ENCODE results near the gene TBRG4.
"Not testable (repeated sequence)": the region's sequence is repeated elsewhere in the genome, so short reads cannot be mapped to it uniquely, and the experiment has no call there.

TBRG4 gene

DNA sequence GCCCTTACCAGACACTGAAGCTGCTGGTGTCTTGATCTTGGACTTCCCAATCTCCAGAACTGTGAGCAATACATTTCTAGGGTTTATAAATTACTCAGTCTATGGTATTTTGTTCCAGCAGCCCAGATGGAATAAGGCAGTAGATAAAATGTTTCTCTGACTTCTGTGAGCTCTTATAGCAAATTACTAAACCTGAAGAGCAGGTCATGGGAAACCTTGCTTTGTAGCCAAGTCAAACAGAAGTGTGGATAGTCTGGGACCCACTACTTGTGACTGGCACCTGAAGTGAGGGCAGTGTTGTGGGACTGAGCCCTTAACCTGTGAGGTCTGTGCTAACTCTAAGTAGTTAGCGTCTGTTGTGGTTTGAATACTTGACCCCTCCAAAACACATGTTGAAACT lies 4.6 kb upstream of the TBRG4 start:
- no peak for DNase-seq (ENCODE audit: low read depth)

DNA sequence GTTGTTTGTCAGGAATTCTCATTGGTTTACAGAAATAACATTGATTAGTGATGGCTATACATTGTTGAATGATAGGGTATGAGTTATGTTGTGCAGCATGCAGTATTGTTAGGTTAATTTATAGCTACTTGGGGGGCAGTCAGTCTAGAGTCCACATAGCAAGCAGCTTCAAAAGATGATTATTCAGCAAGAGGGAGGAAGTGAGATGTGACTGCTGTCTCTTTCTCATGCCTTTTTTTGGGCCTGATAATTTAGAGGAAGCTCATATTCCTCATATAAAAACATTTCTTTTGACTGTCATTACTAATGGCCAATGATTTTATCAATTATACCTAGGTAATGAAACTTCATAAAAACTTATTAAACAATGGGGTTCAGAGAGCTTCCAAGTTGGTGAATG lies 3.4 kb upstream of the TBRG4 start:
- no peak for DNase-seq (ENCODE audit: low read depth)

- DNase-seq (ENCODE audit: low read depth): not testable (repeated sequence)
These were observed 2.8 kb upstream of the TBRG4 start for GRCh38 chr7:45114257-45114656.

GRCh38 chr7:45112648-45113047 lies 1.2 kb upstream of the TBRG4 start:
- no peak for DNase-seq (ENCODE audit: low read depth)

GRCh38 chr7:45108863-45109262 lies 2.6 kb downstream of the TBRG4 start:
- no peak for DNase-seq (ENCODE audit: low read depth)

- no peak for DNase-seq (ENCODE audit: low read depth)
These were observed 4.1 kb downstream of the TBRG4 start for GRCh38 chr7:45107356-45107755.

DNA sequence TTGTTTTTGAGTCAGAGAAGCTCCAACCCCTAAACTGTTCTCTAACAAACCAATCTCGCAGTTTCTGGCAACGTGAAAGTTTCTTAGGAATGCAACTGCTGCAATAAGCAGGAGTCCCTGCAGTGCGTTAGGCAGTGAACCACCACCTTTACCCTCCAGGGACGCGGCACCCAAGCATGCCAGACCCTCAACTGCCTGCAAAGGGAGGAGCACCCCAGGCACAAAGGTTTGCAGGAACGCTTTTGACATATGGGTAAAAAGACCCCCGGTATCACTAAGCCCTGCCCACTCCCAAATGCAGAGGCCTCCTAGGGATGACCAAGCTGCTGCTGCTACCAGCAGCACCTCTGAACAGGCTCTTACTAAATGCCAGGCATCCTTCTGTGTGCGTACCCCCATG lies 4.7 kb downstream of the TBRG4 start:
- no peak for DNase-seq (ENCODE audit: low read depth)

- DNase-seq (ENCODE audit: low read depth): no peak
These were observed 5.8 kb downstream of the TBRG4 start for GRCh38 chr7:45105588-45106188.

DNA sequence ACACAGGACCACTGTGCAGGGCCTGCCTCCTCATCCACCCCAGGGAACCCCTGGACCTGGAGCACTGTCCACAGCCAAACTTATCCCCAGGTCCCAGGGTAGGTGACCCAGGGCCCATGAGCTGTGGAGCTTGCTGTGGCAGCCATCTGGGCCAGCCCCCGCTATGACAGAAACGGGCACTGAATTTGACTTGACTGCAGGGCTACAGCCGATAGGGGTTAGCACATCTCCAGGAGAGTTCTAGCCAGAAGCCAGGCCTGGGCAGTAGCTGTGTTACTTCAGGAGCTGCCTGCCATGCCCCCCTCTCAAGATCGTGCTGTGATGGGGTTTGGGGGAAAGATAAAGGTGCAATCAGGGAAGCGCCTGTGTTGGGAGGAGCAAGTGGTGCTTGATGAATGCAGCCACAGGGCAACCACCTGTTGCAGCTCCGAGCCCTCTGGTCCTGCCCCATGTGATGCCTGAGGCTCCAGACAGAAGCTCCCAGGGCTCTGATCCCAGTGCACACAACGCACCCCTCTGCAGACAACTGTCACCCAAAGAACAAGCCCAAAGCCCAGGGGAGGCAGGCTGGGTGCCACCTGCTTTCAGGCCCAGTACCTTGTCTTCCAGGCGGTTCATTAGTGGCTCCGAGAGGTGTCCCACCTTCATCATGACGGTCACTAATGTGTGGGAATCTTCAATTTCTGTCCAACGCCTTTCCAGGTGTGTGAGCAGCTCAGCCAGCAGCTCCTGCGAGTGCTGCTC lies 6.5 kb downstream of the TBRG4 start:
- no peak for DNase-seq (ENCODE audit: low read depth)

GRCh38 chr7:45103958-45104843 lies 7.3 kb downstream of the TBRG4 start:
- no peak for DNase-seq (ENCODE audit: low read depth)

DNA sequence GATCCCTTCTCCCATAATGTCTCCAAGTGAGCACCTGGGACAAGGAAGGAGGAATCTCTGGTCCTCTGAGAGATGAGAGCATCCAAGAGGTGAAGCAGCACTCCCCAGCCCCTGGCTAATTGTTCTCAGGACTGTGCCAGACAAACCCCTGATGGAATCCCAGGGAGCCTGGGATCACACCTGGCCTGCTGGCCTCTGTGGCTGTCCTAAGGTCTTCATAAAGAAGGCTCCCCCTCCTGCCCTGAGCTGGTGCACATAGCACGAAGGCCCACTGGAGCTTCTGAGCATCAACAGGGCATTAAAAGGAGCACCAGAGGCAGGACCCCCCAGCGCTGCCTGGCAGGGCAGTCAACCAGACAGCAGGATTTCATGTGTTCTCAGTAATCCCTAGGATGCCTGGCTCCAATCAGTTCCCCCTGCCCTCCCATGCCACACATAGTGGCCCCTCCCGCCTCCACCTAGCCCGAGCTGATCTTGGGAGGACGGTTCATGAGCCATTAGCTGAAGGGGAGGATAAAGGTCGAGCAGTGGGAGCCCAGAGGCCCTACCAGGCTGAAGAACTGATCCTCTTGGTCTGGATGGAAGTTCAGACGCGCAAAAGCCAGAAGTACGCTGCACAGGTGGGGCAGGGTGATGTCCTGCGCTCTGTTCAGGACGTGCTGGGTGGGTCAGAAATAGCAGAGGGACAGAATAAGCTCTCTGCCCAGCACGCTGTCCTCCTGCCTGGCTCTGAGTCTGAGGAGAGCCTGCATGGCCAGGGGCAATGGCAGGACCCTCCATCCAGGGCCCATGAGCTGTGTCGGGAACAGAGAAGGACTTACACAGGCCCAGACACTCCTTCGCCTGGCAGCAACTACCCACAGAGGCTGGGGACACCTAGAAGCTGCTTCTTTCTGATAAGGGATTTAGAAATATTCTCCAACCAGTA lies 8.4 kb downstream of the TBRG4 start:
- DNase-seq (ENCODE audit: low read depth): no peak

DNA sequence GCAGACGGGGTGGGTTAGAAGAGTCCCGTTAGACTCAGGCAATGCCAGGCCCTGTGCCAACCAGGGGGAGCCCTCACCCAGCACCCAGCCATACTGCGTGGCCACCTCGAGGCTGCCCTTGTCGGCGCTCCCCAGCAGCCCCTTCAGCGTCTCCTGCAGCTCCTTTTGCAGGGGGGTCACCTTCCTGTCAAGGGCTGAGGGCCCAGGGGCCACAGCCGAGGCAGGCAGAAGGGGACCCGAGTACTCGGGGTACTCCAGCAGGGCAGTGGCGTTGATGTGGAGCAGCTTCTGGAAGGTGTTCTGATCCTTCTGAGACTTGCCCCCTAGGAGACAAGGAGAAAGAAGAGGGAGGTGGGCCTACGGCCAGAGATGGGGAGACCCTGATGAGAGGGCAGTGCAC lies 9.7 kb downstream of the TBRG4 start:
- DNase-seq (ENCODE audit: low read depth): no peak

DNA sequence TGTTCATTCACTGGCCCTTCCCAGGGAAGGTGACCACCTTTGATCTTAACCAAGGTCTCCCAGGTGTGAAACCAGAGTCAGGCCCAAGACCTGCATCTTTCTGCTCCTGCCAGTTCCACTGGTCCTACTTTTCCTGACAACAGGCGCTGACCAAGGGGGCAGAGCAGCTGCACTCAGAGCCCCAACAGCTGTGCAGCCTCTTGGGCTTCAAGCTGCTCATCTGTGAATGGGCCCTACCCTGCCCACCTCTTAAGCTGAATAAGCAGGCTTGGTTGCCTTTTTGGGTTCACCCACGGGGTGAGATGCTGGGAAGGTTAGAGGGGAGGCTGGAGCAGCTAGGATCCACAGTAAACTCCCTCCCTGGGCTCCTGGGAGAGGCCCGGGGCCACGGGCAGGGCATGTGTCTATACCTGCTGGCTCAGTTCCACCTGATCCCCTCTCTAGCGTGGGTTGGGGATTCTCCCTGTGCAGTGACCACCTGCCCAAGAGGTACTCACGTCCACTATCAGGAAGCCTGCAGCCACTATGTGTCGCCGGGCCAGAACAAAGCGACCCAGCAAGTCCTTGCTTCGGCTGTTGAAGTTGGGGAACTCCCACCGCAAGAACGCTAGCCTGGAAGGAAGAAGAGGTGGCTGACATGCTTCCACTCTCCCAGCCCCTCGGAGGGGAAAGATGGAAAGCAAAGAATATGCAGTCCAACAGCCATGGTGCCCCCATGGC lies 10.6 kb downstream of the TBRG4 start:
- no peak for DNase-seq (ENCODE audit: low read depth)

GRCh38 chr7:45099891-45100760 lies 11.4 kb downstream of the TBRG4 start:
- no peak for DNase-seq (ENCODE audit: low read depth)

GRCh38 chr7:45098983-45099839 lies 12.3 kb downstream of the TBRG4 start:
- DNase-seq (ENCODE audit: low read depth): no peak

- DNase-seq (ENCODE audit: low read depth): no peak
These were observed 18.6 kb downstream of the TBRG4 start for GRCh38 chr7:45092931-45093235.

GRCh38 chr7:45092100-45092930 lies 19.2 kb downstream of the TBRG4 start:
- DNase-seq (ENCODE audit: low read depth): no peak

DNA sequence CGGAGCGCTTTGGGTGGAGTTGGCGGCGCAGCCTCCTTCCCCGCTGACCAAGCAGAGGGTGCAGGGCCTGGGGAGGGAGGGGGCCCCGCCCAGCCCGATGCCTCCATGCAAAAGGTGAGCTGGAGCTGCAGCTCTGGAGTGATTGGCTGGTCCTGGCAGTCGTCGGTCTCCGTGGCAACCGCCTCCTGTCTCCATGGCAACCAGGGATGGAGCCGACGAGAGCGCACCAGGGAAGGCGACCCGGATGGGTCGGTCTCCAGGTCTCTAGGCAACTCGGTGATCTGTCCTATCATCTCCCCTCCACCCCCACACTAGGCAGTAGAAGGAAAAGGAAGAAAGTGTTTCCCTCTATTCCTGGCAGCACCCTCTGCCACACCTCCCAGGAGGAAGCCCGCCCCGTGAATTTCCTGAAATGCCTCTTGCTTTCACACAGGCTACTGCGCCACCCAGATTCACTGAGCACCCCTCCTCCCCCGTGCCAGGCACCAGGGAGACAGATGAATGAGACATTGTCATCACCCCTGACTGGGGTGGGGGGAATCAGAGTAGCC lies 22.1 kb downstream of the TBRG4 start:
- no peak for DNase-seq (ENCODE audit: low read depth)

All from non-pigmented ciliary epithelial cell (primary cell).